Measurements from ENCODE around the gene RABGAP1L.

DNA sequence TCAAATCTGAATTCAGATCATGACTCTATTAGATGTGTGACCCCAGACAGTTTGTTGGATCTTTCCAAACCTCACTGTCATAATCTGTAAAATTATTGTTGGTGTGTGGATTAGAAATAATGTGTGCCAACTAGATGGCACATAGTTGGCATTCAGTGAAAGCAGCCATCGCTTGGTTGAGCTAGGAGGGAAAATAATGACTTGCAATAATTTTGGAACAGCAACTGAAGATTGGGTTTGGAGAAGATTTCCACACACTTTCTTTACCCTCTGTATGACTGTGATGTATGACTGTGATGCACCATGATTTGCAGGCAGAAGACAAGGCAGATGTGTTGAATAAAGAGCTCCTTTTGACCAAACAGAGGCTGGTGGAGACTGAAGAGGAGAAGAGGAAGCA lies 816.4 kb downstream of the RABGAP1L start:
- TF ChIP-seq, protein P1, sequence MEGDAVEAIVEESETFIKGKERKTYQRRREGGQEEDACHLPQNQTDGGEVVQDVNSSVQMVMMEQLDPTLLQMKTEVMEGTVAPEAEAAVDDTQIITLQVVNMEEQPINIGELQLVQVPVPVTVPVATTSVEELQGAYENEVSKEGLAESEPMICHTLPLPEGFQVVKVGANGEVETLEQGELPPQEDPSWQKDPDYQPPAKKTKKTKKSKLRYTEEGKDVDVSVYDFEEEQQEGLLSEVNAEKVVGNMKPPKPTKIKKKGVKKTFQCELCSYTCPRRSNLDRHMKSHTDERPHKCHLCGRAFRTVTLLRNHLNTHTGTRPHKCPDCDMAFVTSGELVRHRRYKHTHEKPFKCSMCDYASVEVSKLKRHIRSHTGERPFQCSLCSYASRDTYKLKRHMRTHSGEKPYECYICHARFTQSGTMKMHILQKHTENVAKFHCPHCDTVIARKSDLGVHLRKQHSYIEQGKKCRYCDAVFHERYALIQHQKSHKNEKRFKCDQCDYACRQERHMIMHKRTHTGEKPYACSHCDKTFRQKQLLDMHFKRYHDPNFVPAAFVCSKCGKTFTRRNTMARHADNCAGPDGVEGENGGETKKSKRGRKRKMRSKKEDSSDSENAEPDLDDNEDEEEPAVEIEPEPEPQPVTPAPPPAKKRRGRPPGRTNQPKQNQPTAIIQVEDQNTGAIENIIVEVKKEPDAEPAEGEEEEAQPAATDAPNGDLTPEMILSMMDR (IDR thresholded peaks at IDR 0.05) = no peak
- TF ChIP-seq EP300 (IDR thresholded peaks at IDR 0.05) (no peak), POLR2A (IDR thresholded peaks at IDR 0.05) (no peak)
